GM12801 (cell line): Measurements from ENCODE around the gene OR12D1.

Experiments used
- CTCF ChIP-seq: IDR thresholded peaks from one replicate; pipeline ENCODE4 v1.5.1; 2011; ENCODE audit warnings: control low read depth; ENCODE audit not compliant: insufficient read length; ENCODE audit errors: extremely low read depth

OR12D1 gene

GRCh38 chr6:29466241-29466640 is 51.5 kb downstream of the OR12D1 start:
- TF ChIP-seq CTCF: no peak
